Right ventricle myocardium superior (tissue), 1 donor: Measurements from ENCODE around the gene SLC19A1. TPM values are rescaled to one million over a fixed set of nuclear protein-coding genes. Genes with fewer than 3 reads are reported as not detected.
"Not testable (repeated sequence)": the region's sequence is repeated elsewhere in the genome, so short reads cannot be mapped to it uniquely, and the experiment has no call there.

ENCODE experiments used
- ATAC-seq: fragments of 200-7000 bp; cut with Tn5 transposase; one replicate; pipeline ENCODE4 v1.9.1; 2020; ENCODE audit warnings: mild to moderate bottlenecking; ENCODE audit not compliant: poor library complexity
- DNase-seq: peaks from one replicate; pipeline ENCODE4 v3.0.0-alpha.2; 2020
- intact Hi-C: fragments of 100-400 bp; cut with DNase I; formaldehyde crosslinking; loops from one replicate; pipeline ENCODE4 v1.11.2; 2022
- total RNA-seq: library from RNA; stranded (reverse); fragmentation: NEBNext Ultra II Directional; extraction: Animal tissue kit (Norgen Biotek cat#: 25700); gene quantifications from one replicate; pipeline ENCODE4 v1.2.1, GENCODE V29; 2021
- donor health status: DM: no; HTN: yes; CAD: no; lungs with severe emphysema.

SLC19A1 gene
- total RNA-seq, 1 donor from 2014 or later: 6.9 TPM

DNA sequence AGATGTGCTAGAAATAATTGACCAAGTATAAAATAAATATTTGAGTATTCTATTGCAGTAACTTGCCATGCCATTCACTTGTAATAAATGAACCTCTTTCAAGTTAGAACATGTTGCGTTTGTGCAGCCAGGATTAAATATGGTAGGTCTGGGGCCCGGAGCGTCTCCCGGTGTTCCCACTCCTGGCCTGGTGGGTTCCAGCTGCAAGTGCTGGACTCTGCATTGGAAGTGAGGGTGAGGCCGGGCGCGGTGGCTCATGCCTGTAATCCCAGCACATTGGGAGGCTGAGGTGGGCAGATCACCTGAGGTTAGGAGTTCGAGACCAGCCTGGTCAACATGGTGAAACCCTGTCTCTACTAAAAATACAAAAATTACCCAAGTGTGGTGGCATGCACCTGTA, 19.0 kb upstream of the SLC19A1 start:
- DNase-seq, ATAC-seq, intact Hi-C loops: not testable (repeated sequence)

DNA sequence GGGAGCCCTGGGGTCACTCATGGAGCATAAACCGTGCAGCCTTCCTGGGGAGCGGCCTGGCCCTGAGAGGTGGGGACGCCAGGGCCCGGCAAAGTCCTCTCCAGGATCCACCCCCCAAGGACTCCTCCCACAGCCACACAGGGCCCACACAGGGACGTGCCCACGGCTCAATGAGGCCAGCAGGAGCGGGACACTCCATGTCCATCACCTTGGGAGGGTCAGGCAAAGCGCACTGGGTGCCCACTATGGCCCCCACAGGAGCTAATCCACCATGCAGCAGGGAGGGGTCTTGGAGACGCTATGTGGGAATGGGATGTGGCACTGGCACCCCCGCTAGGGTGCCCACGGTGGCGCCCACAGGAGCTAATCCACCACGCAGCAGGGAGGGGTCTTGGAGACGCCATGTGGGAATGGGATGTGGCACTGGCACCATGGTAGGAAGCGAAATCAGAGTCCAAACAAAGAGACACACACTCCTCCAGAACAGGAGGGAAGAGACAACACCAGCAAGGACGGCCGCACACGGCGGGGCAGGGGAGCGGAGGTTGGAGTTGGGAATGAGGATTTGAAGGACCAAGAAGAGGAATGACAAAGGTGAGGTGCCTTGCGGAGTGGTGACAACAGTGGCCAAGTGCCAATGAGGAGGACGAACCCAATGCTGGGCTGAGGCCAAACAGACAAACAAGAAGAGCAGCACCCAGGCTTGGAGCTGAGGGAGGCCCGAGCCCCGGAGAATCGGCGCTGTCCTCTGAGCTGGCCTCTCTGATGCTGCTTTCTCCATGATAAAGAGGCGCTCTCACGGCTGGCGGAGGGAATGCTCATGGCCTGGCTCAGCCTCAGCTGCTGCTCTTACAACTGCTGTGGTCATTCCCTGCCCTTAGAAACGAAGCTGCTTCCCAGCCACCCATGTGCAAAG, 18.1 kb upstream of the SLC19A1 start:
- DNase-seq (no peak), ATAC-seq (no peak)
- intact Hi-C loops: no loop called here

DNA sequence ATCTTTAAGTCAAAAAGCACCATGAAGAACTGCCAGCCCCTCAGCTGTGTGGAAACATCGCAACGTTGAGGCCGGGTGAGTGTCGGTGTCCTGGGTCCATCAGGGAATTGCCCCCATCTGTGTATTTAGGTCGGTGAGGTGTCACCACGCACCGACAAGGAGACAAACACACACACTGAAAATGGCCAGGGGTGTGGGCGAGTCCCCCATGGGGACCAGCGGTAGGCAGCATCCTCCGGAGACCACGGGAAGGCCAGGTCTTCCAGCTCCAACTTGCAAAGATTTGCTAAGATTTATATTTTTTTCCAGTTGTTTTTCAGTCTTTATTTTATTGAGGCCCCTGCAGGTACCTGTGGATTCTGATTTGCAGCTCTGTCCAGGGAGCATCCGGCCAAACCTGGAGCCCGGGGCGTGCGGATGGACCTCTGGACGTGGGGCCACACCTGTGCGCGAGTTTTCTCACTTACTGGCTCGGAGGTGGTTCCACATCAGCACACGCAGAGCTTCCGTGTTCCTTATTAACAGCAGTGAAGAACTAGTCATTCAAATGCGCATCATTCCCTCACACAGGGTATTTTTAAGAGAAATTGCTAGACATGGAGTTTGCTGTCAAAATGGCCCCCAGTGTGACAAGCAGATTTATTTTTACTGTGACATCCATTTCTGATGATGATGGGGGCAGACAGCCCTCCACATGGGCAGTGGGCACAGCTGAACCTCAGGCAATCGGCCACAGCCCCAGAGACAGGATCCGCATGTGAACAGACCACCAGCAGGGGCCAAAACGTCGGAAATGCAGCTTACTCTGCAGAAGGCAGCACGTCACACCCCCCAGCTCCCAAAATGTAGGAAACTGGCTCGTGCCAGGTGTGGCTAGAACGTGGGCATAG, 17.2 kb upstream of the SLC19A1 start:
- no peak for ATAC-seq
- intact Hi-C loops: loop anchor here (5.0 to 10.0 kb wide), 3 partner anchors 33 to 365 kb away; no protein-coding TSS in a partner anchor
- DNase-seq: no peak

DNA sequence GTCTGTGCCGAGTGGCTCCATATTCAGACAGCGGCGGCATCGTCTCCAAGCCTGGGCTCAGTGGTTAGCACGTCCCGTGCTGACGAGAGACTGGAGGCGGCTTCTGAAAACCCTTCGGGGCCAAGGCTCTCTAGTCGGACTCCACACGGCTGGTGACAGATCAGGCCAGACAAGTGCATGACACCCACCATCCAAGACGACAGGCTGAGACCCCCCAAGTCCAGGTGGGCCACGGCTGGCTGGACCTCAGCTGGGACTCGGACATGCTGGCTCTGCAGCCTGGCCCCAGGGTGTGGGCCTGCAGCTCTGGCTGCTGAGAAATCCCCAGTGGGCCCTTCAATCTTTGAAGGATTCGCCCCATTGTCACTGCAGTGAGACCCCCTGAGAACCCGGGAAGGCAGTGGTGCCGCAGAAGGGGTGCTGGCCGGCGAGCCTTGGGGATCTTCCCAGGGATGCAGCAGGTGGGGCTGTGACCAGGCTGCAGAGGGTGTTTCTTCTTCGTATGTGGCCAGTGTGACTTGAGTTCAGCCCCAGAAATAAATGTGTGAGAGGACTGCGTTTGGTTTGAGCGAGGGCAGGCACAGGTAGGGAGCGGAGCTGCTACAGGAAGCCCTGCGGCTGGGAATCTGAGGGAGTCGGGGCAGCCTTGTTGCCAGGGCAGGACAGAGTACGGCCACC, 15.9 kb upstream of the SLC19A1 start:
- ATAC-seq: no peak
- DNase-seq: no peak
- intact Hi-C loops: loop anchor here (5.0 to 10.0 kb wide), 3 partner anchors 34 to 367 kb away; no protein-coding TSS in a partner anchor

DNA sequence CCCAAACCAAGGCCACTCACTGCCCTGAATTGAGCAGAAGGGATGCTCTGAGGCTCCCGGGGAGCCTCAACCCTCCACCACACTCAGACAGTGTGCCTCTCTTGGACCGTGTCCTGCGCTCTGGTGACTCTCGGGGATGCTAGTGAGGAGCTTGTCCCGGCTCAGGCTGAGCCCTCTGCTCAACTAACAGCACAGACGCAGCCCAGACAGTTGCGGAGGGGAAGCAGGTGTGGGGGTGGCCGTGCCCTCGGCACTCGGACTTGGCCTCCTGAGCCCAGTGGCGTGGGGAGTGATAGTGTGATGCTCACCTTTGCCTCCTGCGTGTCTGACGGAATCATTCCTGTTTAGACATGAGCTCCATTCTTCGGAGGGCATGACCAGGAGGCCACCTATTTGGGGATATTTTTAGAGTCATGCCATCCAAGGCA, 15.4 kb upstream of the SLC19A1 start:
- ATAC-seq (no peak), DNase-seq (no peak)
- intact Hi-C loops: loop anchor here (5.0 to 10.0 kb wide), 3 partner anchors 35 to 367 kb away; no protein-coding TSS in a partner anchor

DNA sequence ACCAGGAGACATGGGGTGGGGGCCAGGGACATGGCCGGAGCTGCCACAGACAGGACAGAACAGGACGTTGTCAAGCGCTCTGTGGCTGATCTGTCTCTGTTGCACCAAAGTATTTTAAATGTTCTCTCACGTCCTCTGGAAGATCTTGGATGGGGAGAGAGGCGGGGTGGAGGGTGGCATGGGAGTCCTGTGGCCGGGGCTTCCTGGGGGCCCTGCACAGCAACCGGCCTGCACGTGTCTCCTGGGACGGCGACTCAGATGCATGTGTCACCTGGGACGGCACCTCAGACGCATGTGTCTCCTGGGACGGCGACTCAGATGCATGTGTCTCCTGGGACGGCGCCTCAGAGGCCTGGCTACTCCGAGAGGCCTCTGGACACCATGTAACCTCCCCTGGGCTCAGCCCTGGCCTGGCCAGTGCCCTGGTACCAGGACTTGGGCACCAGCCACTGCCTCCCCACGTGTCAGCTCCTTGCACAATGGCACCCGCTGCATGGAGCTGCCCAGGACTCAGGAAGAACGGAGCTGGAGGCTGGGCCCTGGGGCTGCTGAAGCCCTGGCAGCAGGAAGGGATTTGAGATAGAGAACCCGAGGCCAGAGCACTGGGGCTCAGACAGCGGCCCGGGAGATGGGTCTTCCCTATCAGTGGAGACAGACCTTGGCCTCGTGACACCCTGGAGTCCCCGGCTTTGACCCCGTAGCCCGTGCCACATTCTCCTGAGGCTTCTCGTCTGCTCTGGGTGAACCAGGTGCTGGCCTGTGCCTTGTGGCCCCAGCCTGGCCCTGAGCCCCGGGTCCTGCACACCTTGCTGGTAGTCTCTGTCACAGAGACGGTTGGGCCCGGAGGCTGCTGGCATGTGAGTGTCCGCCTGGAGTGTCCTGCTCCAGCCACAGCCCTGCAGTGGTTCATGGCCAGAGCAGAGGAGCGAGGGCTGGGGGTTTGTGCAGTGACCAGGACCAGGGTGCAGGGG, 14.7 kb upstream of the SLC19A1 start:
- intact Hi-C loops: loop anchor here (5.0 to 10.0 kb wide), 3 partner anchors 35 to 368 kb away; no protein-coding TSS in a partner anchor
- DNase-seq (no peak), ATAC-seq (no peak)

DNA sequence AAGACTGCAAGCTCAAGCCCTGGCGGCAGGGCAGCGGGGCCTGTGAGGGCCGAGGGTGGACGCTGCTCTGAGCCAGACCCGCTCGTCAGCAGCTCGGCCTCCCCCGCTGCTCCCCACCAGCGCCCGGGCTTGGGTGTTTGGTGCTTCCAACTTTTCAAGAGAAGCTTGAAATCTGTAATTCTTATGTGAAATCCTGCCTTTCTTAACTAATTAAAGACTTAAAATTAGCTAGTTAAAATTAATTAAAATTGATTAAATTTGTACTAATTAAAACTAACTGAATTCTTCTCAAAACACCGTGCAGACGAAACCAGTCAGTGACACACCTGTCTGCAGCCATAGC, 14.0 kb upstream of the SLC19A1 start:
- intact Hi-C loops: loop anchor here (5.0 to 10.0 kb wide), 3 partner anchors 36 to 369 kb away; no protein-coding TSS in a partner anchor
- DNase-seq: no peak
- ATAC-seq: no peak

DNA sequence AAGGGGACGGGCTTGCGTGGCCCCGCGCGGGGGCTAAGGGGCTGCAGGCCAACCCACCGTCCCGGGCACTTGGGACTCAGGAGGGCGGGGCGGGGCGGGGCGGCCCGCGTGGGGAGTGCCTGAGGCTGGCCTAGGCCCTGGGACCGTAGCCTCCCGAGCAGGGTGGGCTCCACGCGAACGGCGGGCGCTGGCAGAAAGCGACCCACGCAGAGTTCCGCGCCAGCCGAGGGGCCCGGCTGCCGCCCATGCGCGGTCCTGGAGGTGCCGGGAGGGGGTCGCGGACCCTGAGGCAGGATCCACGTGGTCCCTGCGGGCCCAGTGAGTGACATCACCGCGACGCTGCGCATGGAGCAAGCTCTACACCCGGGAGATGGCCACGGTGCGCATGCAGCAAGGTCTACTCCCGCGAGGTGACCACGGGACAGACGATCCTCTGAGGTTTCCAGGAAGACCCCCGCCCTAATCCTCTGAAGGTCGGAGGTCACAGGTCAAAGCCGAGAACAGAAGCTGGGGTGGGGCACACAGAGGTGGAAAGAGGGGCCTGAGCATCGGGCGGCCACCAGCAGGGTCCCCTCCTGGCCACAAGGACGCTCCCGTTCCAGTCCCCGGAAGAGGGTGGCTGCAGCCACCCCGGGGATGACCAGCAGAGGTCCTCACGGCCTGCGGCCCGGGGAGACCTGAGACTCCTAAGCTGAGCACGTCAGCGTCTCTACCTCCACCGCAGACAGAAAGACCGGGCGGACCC, 13.5 kb upstream of the SLC19A1 start:
- DNase-seq: peak; percentile 84
- ATAC-seq: peak; percentile 89
- intact Hi-C loops: loop anchor here (5.0 to 10.0 kb wide), 3 partner anchors 37 to 369 kb away; no protein-coding TSS in a partner anchor

DNA sequence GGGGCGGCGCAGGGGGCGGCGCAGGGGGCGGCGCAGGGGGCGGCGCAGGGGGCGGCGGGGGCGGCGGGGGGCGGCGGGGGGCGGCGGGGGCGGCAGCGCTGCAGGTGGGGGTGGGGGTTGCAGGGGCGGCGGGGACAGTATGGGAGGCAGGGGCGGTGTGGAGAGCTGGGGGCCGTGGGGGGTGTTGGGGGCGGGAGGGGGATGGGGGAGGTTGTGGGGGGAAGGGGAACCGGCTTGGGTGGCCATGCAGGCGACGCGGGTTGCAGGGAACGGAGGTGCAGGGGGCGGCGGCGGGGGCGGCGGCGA, 13.0 kb upstream of the SLC19A1 start:
- intact Hi-C loops: loop anchor here (5.0 to 10.0 kb wide), 3 partner anchors 37 to 370 kb away; no protein-coding TSS in a partner anchor
- DNase-seq (no peak), ATAC-seq (no peak)

DNA sequence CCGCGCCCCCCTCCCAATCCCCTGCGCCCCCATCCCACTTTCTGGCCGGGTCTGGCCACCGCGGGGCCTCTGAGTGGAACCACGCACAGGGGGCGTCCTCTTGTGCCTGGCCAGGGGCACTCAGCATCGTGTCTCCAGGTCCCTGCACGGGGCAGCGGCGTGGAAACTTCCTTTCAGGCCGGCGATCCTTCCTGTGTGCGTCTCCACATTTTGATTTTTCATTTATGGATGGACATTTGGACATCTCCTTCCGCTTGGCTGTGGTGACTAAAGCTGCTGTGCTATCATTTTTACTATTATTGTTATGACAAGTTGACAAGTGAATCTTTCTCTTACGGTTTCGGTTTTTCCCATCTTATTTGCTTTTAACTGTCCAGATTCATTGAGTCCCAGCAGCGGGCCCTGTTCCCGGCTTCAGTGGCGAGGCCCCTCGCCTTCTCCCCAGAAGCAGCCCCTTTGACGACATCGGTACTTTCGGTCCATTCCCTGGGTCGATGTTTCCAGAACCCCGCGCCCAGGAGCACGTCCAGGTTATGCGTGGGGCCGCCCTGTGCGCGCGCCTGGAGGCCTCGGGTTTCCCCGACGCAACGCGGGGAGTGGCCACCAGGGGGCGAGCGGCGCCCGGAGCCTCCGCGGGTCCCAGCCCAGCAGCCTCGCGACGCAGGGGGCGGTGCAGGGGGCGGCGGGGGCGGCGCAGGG, 12.4 kb upstream of the SLC19A1 start:
- DNase-seq: peak; percentile 91
- peak; percentile 87 for ATAC-seq
- intact Hi-C loops: loop anchor here (5.0 to 10.0 kb wide), 3 partner anchors 38 to 370 kb away; no protein-coding TSS in a partner anchor

DNA sequence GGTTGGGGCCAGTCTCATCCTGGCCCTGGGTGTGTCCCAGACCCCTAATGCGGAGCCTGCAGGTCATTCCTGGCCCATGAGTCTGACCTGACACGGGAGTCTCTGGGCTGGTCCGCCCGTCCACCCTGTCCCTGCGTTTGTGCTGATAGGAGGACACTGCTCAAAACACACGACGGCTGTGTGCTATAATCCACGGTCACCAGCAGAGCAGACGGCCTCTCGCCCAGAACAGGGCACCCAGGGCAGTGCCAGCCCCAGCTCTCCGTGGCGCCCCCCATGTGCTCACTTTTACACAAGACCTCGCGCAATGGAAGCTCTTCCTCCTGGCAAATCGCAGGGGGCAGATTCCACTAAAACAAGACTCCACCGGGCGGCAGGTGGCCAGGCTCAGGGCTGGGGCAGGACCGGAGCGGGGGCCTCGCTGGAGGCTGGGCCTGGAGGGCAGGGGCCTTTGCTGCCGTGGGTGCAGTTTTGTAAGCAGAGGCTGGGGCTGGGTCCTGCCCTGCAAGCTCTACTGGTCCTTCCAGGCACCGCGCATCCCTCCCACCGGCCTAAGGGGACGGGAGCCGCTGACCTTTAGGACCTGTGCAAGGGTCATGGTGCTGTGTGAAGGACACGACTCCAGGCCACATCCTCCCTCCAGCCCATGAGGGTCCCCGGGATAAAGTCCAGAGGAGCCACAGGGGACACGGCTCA, 10.6 kb upstream of the SLC19A1 start:
- intact Hi-C loops: loop anchor here (10.0 kb wide), 1 partner anchor 372 kb away; no protein-coding TSS in a partner anchor
- DNase-seq (no peak), ATAC-seq (no peak)

DNA sequence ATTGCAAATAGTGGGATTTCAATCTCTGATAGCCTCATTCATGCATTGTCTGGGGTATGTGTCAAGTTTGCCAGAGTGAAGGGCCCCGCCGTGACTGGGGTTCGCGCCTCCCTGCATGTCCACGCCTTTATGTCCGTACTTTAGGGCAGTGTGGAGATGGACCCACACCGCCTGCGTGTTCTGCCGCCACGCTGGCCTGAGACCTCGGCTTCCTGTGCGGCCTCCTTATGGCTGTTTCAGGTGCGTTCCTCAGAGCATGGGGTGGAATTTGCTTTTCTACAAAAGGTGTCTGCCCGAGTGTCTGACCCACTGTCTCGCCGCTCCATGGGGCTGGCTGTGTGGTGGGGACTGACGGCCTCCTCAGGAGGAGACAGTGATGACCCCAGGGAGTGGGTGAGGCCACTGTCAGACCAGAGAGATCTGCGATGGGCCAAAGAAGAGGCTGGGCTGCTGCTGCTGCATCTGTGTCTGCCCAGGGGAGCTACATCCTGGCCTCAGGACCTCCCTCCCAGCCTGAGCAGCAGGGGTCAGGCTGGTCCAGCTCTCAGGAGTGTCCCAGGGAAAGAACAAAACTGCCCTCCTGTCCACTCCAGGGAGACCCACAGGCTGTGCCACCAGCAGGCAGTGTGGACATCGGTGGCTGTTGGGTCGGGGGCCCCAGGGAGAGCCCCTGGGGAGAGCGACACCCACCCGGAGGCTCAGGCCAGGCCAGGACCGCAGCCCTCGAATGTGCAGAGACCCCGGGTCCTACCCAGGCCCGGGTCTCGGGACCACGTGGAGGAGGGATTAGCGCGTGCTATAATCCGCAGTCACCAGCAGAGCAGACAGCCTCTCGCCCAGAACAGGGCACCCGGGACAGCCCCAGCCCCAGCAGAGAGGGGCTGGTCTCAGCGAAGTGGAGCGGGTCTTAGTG, 9.8 kb upstream of the SLC19A1 start:
- ATAC-seq (no peak), DNase-seq (no peak)
- intact Hi-C loops: loop anchor here (10.0 kb wide), 1 partner anchor 373 kb away; no protein-coding TSS in a partner anchor

DNA sequence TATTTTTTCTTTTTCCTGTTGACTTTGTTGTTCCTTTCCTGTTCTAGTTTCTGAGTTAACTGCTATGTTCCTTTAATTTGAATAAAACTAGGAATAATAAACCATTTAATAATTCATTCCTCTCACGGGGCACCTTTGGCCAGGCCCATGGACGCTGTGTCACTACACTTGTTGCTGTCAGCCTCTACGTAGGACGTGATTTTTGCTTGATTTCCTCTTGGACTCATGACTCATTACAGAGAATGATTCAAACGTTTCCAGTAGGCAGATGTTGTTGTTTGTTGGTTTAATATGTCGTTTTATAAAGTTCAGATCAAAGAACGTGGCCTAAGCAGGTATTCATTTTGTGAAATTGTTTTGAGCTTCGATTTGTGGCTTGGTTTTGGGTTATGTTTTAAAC, 9.1 kb upstream of the SLC19A1 start:
- intact Hi-C loops: loop anchor here (10.0 kb wide), 1 partner anchor 373 kb away; no protein-coding TSS in a partner anchor
- no peak for DNase-seq
- ATAC-seq: no peak

DNA sequence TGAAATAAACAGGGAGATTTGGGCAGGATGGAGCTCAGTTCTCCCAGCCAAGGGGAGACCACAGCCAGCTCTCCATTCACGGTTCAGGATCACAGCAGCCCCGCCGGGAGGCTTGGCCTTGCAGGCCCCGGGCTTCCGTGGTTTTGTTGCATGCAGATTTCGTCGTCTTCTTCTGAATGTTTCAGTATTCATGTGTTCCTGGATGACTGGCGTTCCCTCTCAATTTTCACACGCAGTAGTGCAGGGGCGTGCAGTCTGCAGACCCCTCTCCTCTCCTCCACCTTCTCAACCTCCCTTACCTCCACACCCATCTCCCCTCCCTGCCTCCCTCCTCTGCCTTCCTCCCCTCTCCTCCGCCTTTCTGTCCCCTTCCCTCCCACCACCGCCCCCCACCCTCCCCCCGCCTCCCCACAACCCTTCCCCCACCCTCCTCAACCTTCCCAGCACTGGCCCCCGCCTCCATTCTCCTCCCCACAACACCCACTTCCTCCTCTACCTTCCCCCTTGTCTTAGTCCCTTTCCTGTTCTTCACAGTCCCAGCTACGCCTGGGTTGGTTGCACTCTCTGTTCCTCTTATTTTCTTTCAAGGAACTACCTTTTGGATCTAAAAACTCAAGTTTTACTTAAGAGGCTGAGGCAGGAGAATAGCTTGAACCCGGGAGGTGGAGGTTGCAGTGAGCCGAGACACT, 8.4 kb upstream of the SLC19A1 start:
- intact Hi-C loops: loop anchor here (10.0 kb wide), 1 partner anchor 374 kb away; no protein-coding TSS in a partner anchor
- ATAC-seq (no peak), DNase-seq (no peak)
